ENCODE results near the gene TMEM266. TPM values are rescaled to one million over a fixed set of nuclear protein-coding genes. Genes with fewer than 3 reads are reported as not detected.
A peak's percentile ranks its signal among the peaks of the same experiment; 100 is the strongest.

Gene TMEM266
- total RNA-seq, 4 donors from 2014 or later, result 0.17 to 0.40 TPM; not detected in 2

- TF ChIP-seq CTCF (IDR thresholded peaks at IDR 0.05) (no peak), POLR2AphosphoS5 (IDR thresholded peaks at IDR 0.05) (no peak), POLR2A (IDR thresholded peaks at IDR 0.05; ENCODE audit: low read depth) (no peak), EP300 (IDR thresholded peaks at IDR 0.05) (no peak)
- no peak for DNase-seq (ENCODE audit: extremely low spot score)
- 74% methylated on average over 8 of the region's 10 CpGs for WGBS
- Histone ChIP-seq H3K9me3 (no peaks in the 10 kb centered on the region), H3K4me3 (no peak overlapping the region), H3K4me1 (peaks cover 8 to 33% (median 19%) of the 10 kb centered on the region in 4 donors), H3K27ac (replicated peaks in 1 of 4) (peak overlapping the region; percentile 44 to 68 (median 61)), H3K36me3 (no peaks in the 10 kb centered on the region), H3K27me3 (no peaks in the 10 kb centered on the region)
- intact Hi-C loops (cut with DNase I), result no loop called here
These were observed 103.1 kb downstream of the TMEM266 start for GRCh38 chr15:76162784-76163456.

GRCh38 chr15:76163457-76164295 is 103.9 kb downstream of the TMEM266 start:
- intact Hi-C loops (cut with DNase I), result no loop called here

GRCh38 chr15:76164602-76165001 is 104.8 kb downstream of the TMEM266 start:
- no peak overlapping the region for H3K4me3 ChIP-seq
- no peaks in the 10 kb centered on the region for H3K36me3 ChIP-seq
- no peaks in the 10 kb centered on the region for H3K9me3 ChIP-seq
- peaks cover 8 to 36% (median 19%) of the 10 kb centered on the region in 4 donors for H3K4me1 ChIP-seq
- no peaks in the 10 kb centered on the region for H3K27me3 ChIP-seq
- TF ChIP-seq EP300 (IDR thresholded peaks at IDR 0.05) (no peak), POLR2A (IDR thresholded peaks at IDR 0.05; ENCODE audit: low read depth) (no peak), POLR2AphosphoS5 (IDR thresholded peaks at IDR 0.05) (no peak), CTCF (IDR thresholded peaks at IDR 0.05) (no peak)
- no peak for DNase-seq (ENCODE audit: extremely low spot score)
- intact Hi-C loops (cut with DNase I), result no loop called here
- no peak overlapping the region for H3K27ac ChIP-seq (replicated peaks in 1 of 4)
- WGBS, result 99% methylated on average over 6 of the region's 8 CpGs

More at GRCh38 chr15:76163457-76164295, 103.9 kb downstream of the TMEM266 start:
- Histone ChIP-seq H3K9me3 (no peaks in the 10 kb centered on the region), H3K4me3 (no peak overlapping the region), H3K27me3 (no peaks in the 10 kb centered on the region), H3K4me1 (peaks cover 8 to 33% (median 19%) of the 10 kb centered on the region in 4 donors), H3K27ac (replicated peaks in 1 of 4) (peak overlapping the region; percentile 44 to 68 (median 61)), H3K36me3 (no peaks in the 10 kb centered on the region)
- DNase-seq (ENCODE audit: extremely low spot score), result no peak
- TF ChIP-seq EP300 (IDR thresholded peaks at IDR 0.05), result no peak
- TF ChIP-seq POLR2A (IDR thresholded peaks at IDR 0.05; ENCODE audit: low read depth), result no peak
- peak; percentile 42 to 63 for TF ChIP-seq POLR2AphosphoS5 (IDR thresholded peaks at IDR 0.05)
- WGBS, result 67% methylated on average over 20 of the region's 21 CpGs

GRCh38 chr15:76165951-76166350 is 106.2 kb downstream of the TMEM266 start:
- H3K27me3 ChIP-seq, result no peaks in the 10 kb centered on the region
- TF ChIP-seq POLR2AphosphoS5 (IDR thresholded peaks at IDR 0.05) (no peak), EP300 (IDR thresholded peaks at IDR 0.05) (no peak), POLR2A (IDR thresholded peaks at IDR 0.05; ENCODE audit: low read depth) (no peak), CTCF (IDR thresholded peaks at IDR 0.05) (no peak)
- no peak overlapping the region for H3K27ac ChIP-seq (replicated peaks in 1 of 4)
- WGBS, result 92% methylated on average over 12 of the region's 15 CpGs
- H3K4me3 ChIP-seq, result no peak overlapping the region
- H3K4me1 ChIP-seq, result peaks cover 8 to 49% (median 25%) of the 10 kb centered on the region in 4 donors
- H3K9me3 ChIP-seq, result no peaks in the 10 kb centered on the region
- intact Hi-C loops (cut with DNase I), result no loop called here
- H3K36me3 ChIP-seq, result no peaks in the 10 kb centered on the region
- no peak for DNase-seq (ENCODE audit: extremely low spot score)
